T-helper 2 cell treated with Interferon-gamma antibody and Interleukin-4, amounts not matched to agents 100 ng/mL and 5 ng/mL, for 36 hours (primary cell): Measurements from ENCODE around the gene SAXO2. TPM values are rescaled to one million over a fixed set of nuclear protein-coding genes. Genes with fewer than 3 reads are reported as not detected.
"Not testable (repeated sequence)": the region's sequence is repeated elsewhere in the genome, so short reads cannot be mapped to it uniquely, and the experiment has no call there.

ENCODE experiments used
- intact Hi-C: fragments of 100-400 bp; cut with micrococcal nuclease; formaldehyde crosslinking; loops from one replicate; pipeline ENCODE4 v1.15.1; 2023
- total RNA-seq: library from RNA; stranded (reverse); gene quantifications from 2 replicates; pipeline ENCODE4 v1.2.3, GENCODE V29; 2022

The SAXO2 gene
- total RNA-seq, 1 donor from 2014 or later, result 0.68 TPM

GRCh38 chr15:82313951-82314768 is 51.5 kb downstream of the SAXO2 start:
- intact Hi-C loops, result not testable (repeated sequence)

GRCh38 chr15:82314769-82315518 is 52.3 kb downstream of the SAXO2 start:
- intact Hi-C loops, result no loop called here

GRCh38 chr15:82315519-82316246 is 53.1 kb downstream of the SAXO2 start:
- intact Hi-C loops, result no loop called here

- intact Hi-C loops, result not testable (repeated sequence)
These were observed 53.9 kb downstream of the SAXO2 start for GRCh38 chr15:82316247-82317090.

GRCh38 chr15:82317091-82317489 is 54.5 kb downstream of the SAXO2 start:
- intact Hi-C loops, result no loop called here

GRCh38 chr15:82317516-82317915 is 54.9 kb downstream of the SAXO2 start:
- intact Hi-C loops, result not testable (repeated sequence)

GRCh38 chr15:82318281-82318680 is 55.7 kb downstream of the SAXO2 start:
- intact Hi-C loops, result not testable (repeated sequence)

- intact Hi-C loops, result not testable (repeated sequence)
These were observed 57.1 kb downstream of the SAXO2 start for GRCh38 chr15:82319522-82320278.

- intact Hi-C loops, result not testable (repeated sequence)
These were observed 58.2 kb downstream of the SAXO2 start for GRCh38 chr15:82320861-82321260.

GRCh38 chr15:82322488-82322887 is 59.9 kb downstream of the SAXO2 start:
- intact Hi-C loops, result not testable (repeated sequence)

GRCh38 chr15:82324831-82325230 is 62.2 kb downstream of the SAXO2 start:
- intact Hi-C loops, result not testable (repeated sequence)

GRCh38 chr15:82325646-82326045 is 63.0 kb downstream of the SAXO2 start:
- intact Hi-C loops, result not testable (repeated sequence)

GRCh38 chr15:82326896-82327295 is 64.3 kb downstream of the SAXO2 start:
- intact Hi-C loops, result not testable (repeated sequence)

- intact Hi-C loops, result not testable (repeated sequence)
These were observed 64.8 kb downstream of the SAXO2 start for GRCh38 chr15:82327372-82327771.

GRCh38 chr15:82329039-82329438 is 66.4 kb downstream of the SAXO2 start:
- intact Hi-C loops, result not testable (repeated sequence)

GRCh38 chr15:82330921-82331320 is 68.3 kb downstream of the SAXO2 start:
- intact Hi-C loops, result not testable (repeated sequence)

GRCh38 chr15:82331576-82332304 is 69.1 kb downstream of the SAXO2 start:
- intact Hi-C loops, result not testable (repeated sequence)

- intact Hi-C loops, result not testable (repeated sequence)
These were observed 70.3 kb downstream of the SAXO2 start for GRCh38 chr15:82332711-82333602.
